Stimulated activated naive CD8-positive, alpha-beta T cell treated with anti-CD3 and anti-CD28 coated beads, Interleukin-15, Interleukin-2, amounts not matched to agents 100 ng/mL and 50 ng/mL, for 24 hours (primary cell): ENCODE results near the gene ZNF710.
A peak's percentile ranks its signal among the peaks of the same experiment; 100 is the strongest.
"Not testable (repeated sequence)": the region's sequence is repeated elsewhere in the genome, so short reads cannot be mapped to it uniquely, and the experiment has no call there.

ENCODE experiments used
- H3K27ac Mint-ChIP-seq: one replicate; pipeline ENCODE4 v1.8.0; 2021; ENCODE audit warnings: mild to moderate bottlenecking, mixed read lengths
- H3K27me3 Mint-ChIP-seq: one replicate; pipeline ENCODE4 v1.8.0; 2021; ENCODE audit warnings: mixed read lengths
- H3K36me3 Mint-ChIP-seq: one replicate; pipeline ENCODE4 v1.8.0; 2021; ENCODE audit warnings: low read depth, mixed read lengths
- H3K4me1 Mint-ChIP-seq: one replicate; pipeline ENCODE4 v1.8.0; 2021; ENCODE audit warnings: low read depth, mixed read lengths
- H3K4me3 Mint-ChIP-seq: one replicate; pipeline ENCODE4 v1.8.0; 2021; ENCODE audit warnings: mild to moderate bottlenecking, mixed read lengths
- H3K9me3 Mint-ChIP-seq: one replicate; pipeline ENCODE4 v1.8.0; 2021; ENCODE audit warnings: mixed read lengths

Gene ZNF710

GRCh38 chr15:90095521-90095959 is 94.4 kb downstream of the ZNF710 start:
- peak overlapping the region; percentile 19 for H3K4me3 Mint-ChIP-seq
- H3K27me3 Mint-ChIP-seq, result no peaks in the 10 kb centered on the region
- peaks cover 20% of the 10 kb centered on the region for H3K36me3 Mint-ChIP-seq
- peaks cover 70% of the 10 kb centered on the region for H3K4me1 Mint-ChIP-seq
- H3K27ac Mint-ChIP-seq, result peak overlapping the region; percentile 73
- no peaks in the 10 kb centered on the region for H3K9me3 Mint-ChIP-seq

GRCh38 chr15:90097475-90097874 is 96.4 kb downstream of the ZNF710 start:
- no peaks in the 10 kb centered on the region for H3K27me3 Mint-ChIP-seq
- H3K27ac Mint-ChIP-seq, result peak overlapping the region; percentile 91
- peak overlapping the region; percentile 79 for H3K4me3 Mint-ChIP-seq
- H3K9me3 Mint-ChIP-seq, result no peaks in the 10 kb centered on the region
- peaks cover 13% of the 10 kb centered on the region for H3K36me3 Mint-ChIP-seq
- H3K4me1 Mint-ChIP-seq, result peaks cover 76% of the 10 kb centered on the region

- no peaks in the 10 kb centered on the region for H3K9me3 Mint-ChIP-seq
- peak overlapping the region; percentile 88 for H3K4me3 Mint-ChIP-seq
- peaks cover 83% of the 10 kb centered on the region for H3K4me1 Mint-ChIP-seq
These were observed 98.1 kb downstream of the ZNF710 start for GRCh38 chr15:90099072-90099867.

GRCh38 chr15:90099868-90100831 is 99.0 kb downstream of the ZNF710 start:
- Mint-ChIP-seq H3K27ac (peak overlapping the region; percentile 85), H3K4me3 (peak overlapping the region; percentile 88), H3K9me3 (no peaks in the 10 kb centered on the region), H3K27me3 (no peaks in the 10 kb centered on the region), H3K36me3 (peaks cover 13% of the 10 kb centered on the region), H3K4me1 (peaks cover 74% of the 10 kb centered on the region)

More at GRCh38 chr15:90099072-90099867, 98.1 kb downstream of the ZNF710 start:
- Mint-ChIP-seq H3K36me3 (peaks cover 13% of the 10 kb centered on the region), H3K27ac (peak overlapping the region; percentile 89), H3K27me3 (no peaks in the 10 kb centered on the region)

- no peaks in the 10 kb centered on the region for H3K27me3 Mint-ChIP-seq
- peak overlapping the region; percentile 88 for H3K4me3 Mint-ChIP-seq
- H3K9me3 Mint-ChIP-seq, result no peaks in the 10 kb centered on the region
- peaks cover 62% of the 10 kb centered on the region for H3K4me1 Mint-ChIP-seq
- peaks cover 10% of the 10 kb centered on the region for H3K36me3 Mint-ChIP-seq
- peak overlapping the region; percentile 85 for H3K27ac Mint-ChIP-seq
These were observed 100.2 kb downstream of the ZNF710 start for GRCh38 chr15:90101130-90101968.

DNA sequence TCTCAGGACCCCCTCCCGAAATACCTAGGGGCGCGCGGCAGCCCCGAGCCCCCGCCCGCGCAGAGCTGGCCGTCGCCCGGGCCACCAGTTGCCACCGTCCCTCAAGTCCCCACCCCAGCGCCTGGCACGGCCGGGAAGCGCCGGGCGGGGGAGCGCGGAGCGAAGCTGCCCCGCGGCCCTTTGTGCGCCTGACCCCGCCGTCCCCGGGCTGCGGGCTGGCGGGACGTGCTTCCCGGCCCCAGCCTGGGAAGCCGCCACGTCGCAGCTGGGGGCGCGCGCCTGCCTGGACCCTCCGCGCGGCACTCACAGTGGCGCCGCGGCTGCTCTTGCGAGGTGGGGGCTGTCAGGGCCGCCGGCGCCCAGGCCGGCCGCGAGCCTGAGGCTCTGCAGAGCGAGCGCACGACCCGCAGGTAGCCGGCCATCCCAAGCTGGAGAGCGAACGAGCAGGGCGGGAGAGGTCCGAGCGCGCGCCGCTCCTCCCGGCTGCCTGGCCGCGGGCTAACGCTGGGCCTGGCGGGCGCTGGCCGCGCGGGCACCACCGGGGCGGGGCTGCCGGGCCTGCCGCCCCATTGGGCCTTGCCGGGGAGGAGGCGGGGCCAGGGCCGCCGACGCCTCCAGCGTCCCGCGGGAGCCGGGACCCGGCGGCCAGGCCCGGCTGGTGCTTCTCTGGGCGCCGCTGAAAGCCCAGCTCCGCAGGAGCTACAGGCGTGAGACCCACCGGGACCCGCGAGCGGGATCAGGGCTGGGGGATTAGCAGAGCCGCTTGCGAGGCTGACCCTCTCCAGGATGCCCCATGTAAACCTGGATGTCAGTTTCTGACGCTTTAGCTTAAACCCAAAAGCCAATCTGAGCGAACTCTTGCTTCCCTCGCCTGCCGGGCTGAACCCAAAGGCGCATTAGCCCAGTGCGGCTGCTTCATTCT is 101.1 kb downstream of the ZNF710 start, which contains the start of gene IDH2:
IDH2 (minus strand) TSS at position 500 of the 922 bp plus-strand sequence; CDS start at position 422, 78 bp downstream.
- Mint-ChIP-seq H3K27ac (peak within 1 kb of the TSS; percentile 85), H3K9me3 (no peaks in the 10 kb centered on the region), H3K36me3 (peaks cover 9% of the 10 kb centered on the region), H3K4me1 (peaks cover 53% of the 10 kb centered on the region), H3K4me3 (peak within 1 kb of the TSS; percentile 88), H3K27me3 (no peaks in the 10 kb centered on the region)

DNA sequence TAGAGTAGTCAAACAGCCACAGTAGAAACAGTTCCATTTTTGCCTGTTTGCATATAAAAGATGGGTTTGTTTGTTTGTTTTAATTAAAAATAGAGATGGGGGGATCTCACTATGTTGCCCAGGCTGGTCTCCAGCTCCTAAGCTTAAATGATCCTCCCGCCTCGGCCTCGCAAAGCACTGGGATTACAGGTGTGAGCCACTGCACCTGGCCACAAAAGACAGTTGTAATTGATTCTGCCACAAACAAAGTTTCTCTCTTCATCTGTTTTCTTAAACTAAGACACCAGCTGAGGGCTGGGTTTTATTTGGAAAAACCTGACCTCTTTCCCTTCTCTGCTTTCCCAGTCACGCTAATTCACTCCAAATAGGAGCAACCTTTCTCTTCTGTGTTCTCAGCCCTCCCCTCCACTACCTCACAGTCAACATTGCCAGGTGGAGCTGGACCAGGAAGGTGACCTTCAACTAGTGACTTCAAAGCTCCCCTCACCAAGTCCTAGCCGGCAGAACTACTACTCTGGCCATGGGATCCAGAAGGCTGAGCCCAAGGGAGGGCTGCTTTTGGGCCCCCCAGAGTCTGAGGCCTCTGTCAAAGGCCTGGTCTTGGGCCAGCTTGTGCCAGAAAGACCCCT is 102.7 kb downstream of the ZNF710 start:
- Mint-ChIP-seq H3K27me3 (no peaks in the 10 kb centered on the region), H3K4me1 (peaks cover 37% of the 10 kb centered on the region), H3K4me3 (peak overlapping the region; percentile 76), H3K9me3 (no peaks in the 10 kb centered on the region), H3K27ac (no peak overlapping the region), H3K36me3 (peaks cover 8% of the 10 kb centered on the region)

GRCh38 chr15:90104551-90104950 is 103.4 kb downstream of the ZNF710 start:
- Mint-ChIP-seq H3K9me3 (no peaks in the 10 kb centered on the region), H3K27ac (no peak overlapping the region), H3K4me3 (no peak overlapping the region), H3K27me3 (no peaks in the 10 kb centered on the region), H3K36me3 (peaks cover 3% of the 10 kb centered on the region), H3K4me1 (peaks cover 30% of the 10 kb centered on the region)

DNA sequence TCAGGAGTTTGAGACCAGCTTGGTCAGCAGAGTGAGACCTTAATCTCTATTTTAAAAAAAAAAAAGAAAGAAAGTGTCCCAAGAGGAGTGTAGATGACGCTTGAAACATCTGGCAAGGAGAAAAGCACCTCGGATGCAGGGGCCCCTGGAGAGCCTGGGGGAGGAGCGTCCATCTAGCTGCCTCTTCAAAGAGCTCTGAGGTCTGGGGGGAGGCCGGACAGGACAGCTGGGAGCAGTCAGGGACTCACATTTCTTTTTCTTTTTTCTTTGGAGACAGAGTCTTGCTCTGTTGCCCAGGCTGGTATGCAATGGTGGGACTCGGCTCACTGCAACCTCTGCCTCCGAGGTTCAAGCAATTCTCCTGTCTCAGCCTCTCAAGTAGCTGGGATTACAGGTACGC is 104.4 kb downstream of the ZNF710 start:
- no peak overlapping the region for H3K4me3 Mint-ChIP-seq
- H3K4me1 Mint-ChIP-seq, result peaks cover 20% of the 10 kb centered on the region
- no peak overlapping the region for H3K27ac Mint-ChIP-seq
- no peaks in the 10 kb centered on the region for H3K36me3 Mint-ChIP-seq
- no peaks in the 10 kb centered on the region for H3K27me3 Mint-ChIP-seq
- no peaks in the 10 kb centered on the region for H3K9me3 Mint-ChIP-seq

DNA sequence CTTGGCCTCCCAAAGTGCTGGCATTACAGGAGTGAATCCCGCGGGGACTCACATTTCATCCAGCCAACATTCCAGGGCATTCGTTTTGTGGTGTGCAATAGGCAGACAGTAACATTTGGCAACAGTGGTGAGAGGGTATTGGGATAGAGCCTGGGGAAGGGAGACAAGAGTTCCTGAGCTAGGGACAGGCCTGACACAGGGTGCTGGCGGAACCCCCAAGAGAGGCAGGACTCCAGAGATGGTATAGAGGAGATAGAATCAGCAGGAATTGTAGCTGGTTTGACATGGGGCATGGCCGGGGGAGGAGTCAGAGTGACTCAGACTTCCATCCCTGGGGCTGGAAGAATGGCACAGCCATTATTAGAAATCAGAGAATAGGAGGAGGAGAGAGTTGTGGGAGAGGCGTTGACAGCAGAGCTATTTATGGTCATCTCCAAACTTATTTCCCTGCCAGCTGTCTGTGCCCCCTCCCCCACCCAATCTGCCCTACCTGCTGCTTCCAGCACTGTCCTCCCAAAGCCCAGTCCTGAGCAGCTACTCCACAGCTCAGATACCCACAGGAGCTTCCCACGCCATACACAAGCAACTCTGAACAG is 105.5 kb downstream of the ZNF710 start:
- Mint-ChIP-seq H3K4me1 (peaks cover 11% of the 10 kb centered on the region), H3K27ac (no peak overlapping the region), H3K27me3 (no peaks in the 10 kb centered on the region), H3K4me3 (no peak overlapping the region), H3K9me3 (no peaks in the 10 kb centered on the region), H3K36me3 (no peaks in the 10 kb centered on the region)

GRCh38 chr15:90108038-90108437 is 106.9 kb downstream of the ZNF710 start:
- H3K4me1 Mint-ChIP-seq, H3K9me3 Mint-ChIP-seq, H3K36me3 Mint-ChIP-seq, H3K4me3 Mint-ChIP-seq, H3K27ac Mint-ChIP-seq, H3K27me3 Mint-ChIP-seq: not testable (repeated sequence)

DNA sequence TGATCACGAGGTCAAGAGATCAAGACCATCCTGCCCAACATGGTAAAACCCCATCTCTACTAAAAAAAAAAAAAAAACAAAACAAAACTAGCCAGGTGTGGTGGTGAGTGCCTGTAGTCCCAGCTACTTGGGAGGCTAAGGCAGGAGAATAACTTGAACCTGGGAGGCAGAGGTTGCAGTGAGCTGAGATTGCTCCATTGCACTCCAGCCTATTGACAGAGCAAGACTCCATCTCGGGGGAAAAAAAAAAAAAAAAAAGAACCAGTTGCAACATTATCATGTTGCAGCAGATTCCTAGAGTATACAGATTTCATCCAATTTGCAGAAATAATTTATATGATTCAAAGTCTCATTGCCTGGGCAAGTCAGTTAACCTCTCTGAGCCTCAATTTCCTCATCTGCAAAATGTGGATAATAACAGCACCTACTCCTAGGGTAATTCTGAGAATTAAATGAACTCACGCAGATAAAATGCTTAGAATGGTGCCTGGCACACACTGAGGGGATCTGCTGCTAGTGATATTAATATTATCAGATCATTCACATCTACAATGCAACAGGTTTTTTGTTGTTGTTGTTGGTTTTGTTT is 108.1 kb downstream of the ZNF710 start:
- H3K9me3 Mint-ChIP-seq, H3K4me1 Mint-ChIP-seq, H3K4me3 Mint-ChIP-seq, H3K27me3 Mint-ChIP-seq, H3K36me3 Mint-ChIP-seq, H3K27ac Mint-ChIP-seq: not testable (repeated sequence)

- Mint-ChIP-seq H3K36me3 (no peaks in the 10 kb centered on the region), H3K9me3 (peaks cover 6% of the 10 kb centered on the region), H3K27ac (no peak overlapping the region), H3K4me1 (no peaks in the 10 kb centered on the region), H3K4me3 (no peak overlapping the region), H3K27me3 (no peaks in the 10 kb centered on the region)
These were observed 112.0 kb downstream of the ZNF710 start for GRCh38 chr15:90113166-90113565.
